K562 (cell line): ENCODE data around the gene ZNF189. TPM values are rescaled to one million over a fixed set of nuclear protein-coding genes. Genes with fewer than 3 reads are reported as not detected.

Source experiments
- ATAC-seq: fragments of 200-7000 bp; cut with Tn5 transposase; 3 replicates; pipeline ENCODE4 v1.9.1; 2020; ENCODE audit warnings: moderate library complexity
- BruUV-seq: library from RNA; stranded (reverse); fragments of 400-500 nt; replicated peaks from 2 replicates; lab custom pipeline; 2021; lab: Mats Ljungman, UMichigan
- CTCF ChIA-PET: fragments of 300-600 bp; formaldehyde crosslinking; extraction: SDS; loops from one replicate; lab custom pipeline; 2021; ENCODE audit warnings: low intra/inter-chr PET ratio; lab: Yijun Ruan, JAX
- POLR2A ChIA-PET: fragments of 300-600, 350-650 bp; sonication (Branson Sonifier 250); formaldehyde crosslinking; extraction: SDS; loops from one replicate; lab custom pipeline; 2021; ENCODE audit warnings: antibody characterized with exemption, inconsistent platforms; lab: Yijun Ruan, JAX
- DNase-seq, 4 experiments: peaks; one replicate each; pipeline versions ENCODE4 v3.0.0 to v3.0.0-alpha.2; 2011 to 2018; ENCODE audit warnings: low spot score in 3 of 4, mixed read lengths in 3 of 4; ENCODE audit errors: extremely low read depth in 1 of 4
- FAIRE-seq: peaks from 2 replicates; lab custom pipeline; 2011; peaks lifted over from hg19 to GRCh38; lab: Jason Lieb, UNC
- H2AFZ ChIP-seq: 2 replicates; pipeline ENCODE4 v1.6.0; 2011; ENCODE audit warnings: low read depth, low read length, control low read depth, inconsistent platforms
- H3K27ac ChIP-seq: fragments of 200-600 bp; 3 replicates; pipeline ENCODE4 v1.8.0; 2011; ENCODE audit warnings: low read depth, mild to moderate bottlenecking, control low read depth, inconsistent platforms, low read length, moderate library complexity, mixed read lengths; ENCODE audit errors: extremely low read depth
- H3K27me3 ChIP-seq, 2 experiments: fragments of 300-600 bp in 1 of 2; 2 replicates in 1 of 2; 3 replicates in 1 of 2; pipeline versions ENCODE4 v1.6.0 to v1.8.0; 2011; ENCODE audit warnings: inconsistent platforms in 2 of 2, low read length in 2 of 2, mild to moderate bottlenecking in 1 of 2, mixed read lengths in 1 of 2, moderate library complexity in 1 of 2; ENCODE audit not compliant: control insufficient read depth in 2 of 2, insufficient read depth in 2 of 2
- H3K36me3 ChIP-seq: fragments of 300-600 bp; 3 replicates; pipeline ENCODE4 v1.8.0; 2011; ENCODE audit warnings: mild to moderate bottlenecking, low read length, inconsistent platforms; ENCODE audit not compliant: control insufficient read depth, insufficient read depth
- H3K4me1 ChIP-seq, 2 experiments: fragments of 200-600 bp in 1 of 2; replicated peaks in 1 of 2; 2 replicates in 1 of 2; 3 replicates in 1 of 2; pipeline versions ENCODE4 v1.5.1 to v1.8.0; 2011; ENCODE audit warnings: inconsistent platforms in 2 of 2, low read length in 2 of 2, mild to moderate bottlenecking in 1 of 2, mixed read lengths in 1 of 2, moderate library complexity in 1 of 2; ENCODE audit not compliant: control insufficient read depth in 2 of 2, insufficient read depth in 2 of 2
- H3K4me2 ChIP-seq: 2 replicates; pipeline ENCODE4 v1.6.1; 2011; ENCODE audit warnings: low read length, control low read depth, inconsistent platforms, mixed read lengths; ENCODE audit not compliant: insufficient read depth
- H3K4me3 ChIP-seq: fragments of 200-600 bp; sonication (generic), shearing (Covaris generic); 2 replicates; pipeline ENCODE4 v1.5.1; 2016; ENCODE audit warnings: control low read depth, inconsistent platforms
- H3K79me2 ChIP-seq: fragments of 200-600 bp; 3 replicates; pipeline ENCODE4 v1.8.0; 2011; ENCODE audit warnings: low read length, inconsistent platforms; ENCODE audit not compliant: control insufficient read depth, insufficient read depth
- H3K9ac ChIP-seq, 2 experiments: 2 replicates each; pipeline versions ENCODE4 v1.6.0 to v1.6.1; 2011; ENCODE audit warnings: low read depth in 2 of 2, low read length in 2 of 2, control low read depth in 1 of 2, inconsistent platforms in 1 of 2, mild to moderate bottlenecking in 1 of 2, mixed read lengths in 1 of 2; ENCODE audit not compliant: insufficient read depth in 1 of 2
- H3K9me1 ChIP-seq: one replicate; pipeline ENCODE4 v1.6.0; 2011; ENCODE audit warnings: inconsistent platforms, mild to moderate bottlenecking, low read length, moderate library complexity; ENCODE audit not compliant: control insufficient read depth, insufficient read depth
- H3K9me3 ChIP-seq: replicated peaks from 2 replicates; pipeline ENCODE4 v1.5.1; 2011; ENCODE audit warnings: low read depth, low read length, inconsistent platforms; ENCODE audit not compliant: control insufficient read depth, insufficient read depth
- H4K20me1 ChIP-seq: replicated peaks from 2 replicates; pipeline ENCODE4 v1.6.1; 2011; ENCODE audit warnings: low read length, inconsistent platforms, mixed read lengths; ENCODE audit not compliant: control insufficient read depth, insufficient read depth
- CBFA2T3 ChIP-seq: fragments of 450-650 bp; IDR thresholded peaks from 2 replicates; pipeline ENCODE4 v1.6.1; 2017
- CBX5 ChIP-seq: IDR thresholded peaks from 2 replicates; pipeline ENCODE4 v1.6.1; 2014; ENCODE audit warnings: low read depth, borderline replicate concordance
- E2F3 ChIP-seq: fragments of 250-450 bp; sonication (Bioruptor Pico); IDR thresholded peaks from 2 replicates; pipeline ENCODE4 v1.4.0; 2020; ENCODE audit warnings: mild to moderate bottlenecking
- IFI16 ChIP-seq: fragments of 250-450 bp; sonication (Bioruptor Pico); IDR thresholded peaks from 2 replicates; pipeline ENCODE4 v2.1.2; 2022; ENCODE audit warnings: mild to moderate bottlenecking, inconsistent platforms
- JUND ChIP-seq, 2 experiments: IDR thresholded peaks; 2 replicates in 1 of 2; 3 replicates in 1 of 2; pipeline ENCODE4 v1.6.1; 2011; ENCODE audit warnings: borderline replicate concordance in 2 of 2, low read depth in 2 of 2, low read length in 2 of 2, improper control_type of control experiment in 1 of 2, missing biosample characterization in 1 of 2, missing genetic modification characterization in 1 of 2, missing genetic modification reagents in 1 of 2
- L3MBTL2 ChIP-seq: fragments of 450-650 bp; IDR thresholded peaks from 2 replicates; pipeline ENCODE4 v1.6.1; 2016; ENCODE audit warnings: mild to moderate bottlenecking, moderate library complexity
- MBD2 ChIP-seq: sonication (generic); IDR thresholded peaks from 2 replicates; pipeline ENCODE4 v1.6.1; 2016; ENCODE audit warnings: low read depth, borderline replicate concordance
- NBN ChIP-seq: fragments of 450-650 bp; IDR thresholded peaks from 2 replicates; pipeline ENCODE4 v1.6.1; 2016; ENCODE audit warnings: low read depth, mild to moderate bottlenecking
- NELFE ChIP-seq: IDR thresholded peaks from 2 replicates; pipeline ENCODE4 v1.6.1; 2011; ENCODE audit warnings: mild to moderate bottlenecking; ENCODE audit not compliant: insufficient read depth, insufficient read length
- NFE2L1 ChIP-seq: fragments of 450-650 bp; IDR thresholded peaks from 2 replicates; pipeline ENCODE4 v1.6.1; 2016; ENCODE audit warnings: missing genetic modification characterization, low read depth, mild to moderate bottlenecking, missing compliant biosample characterization, moderate library complexity, borderline replicate concordance
- RBFOX2 ChIP-seq: fragments of 200-400 bp; formaldehyde crosslinking; IDR thresholded peaks from 2 replicates; pipeline ENCODE4 v1.6.1; 2017; ENCODE audit warnings: low read depth, mild to moderate bottlenecking, low read length, moderate library complexity
- RNF219 ChIP-seq: fragments of 250-450 bp; sonication (Bioruptor Pico); IDR thresholded peaks from 2 replicates; pipeline ENCODE4 v1.5.0; 2022; ENCODE audit warnings: mild to moderate bottlenecking
- SP1 ChIP-seq: sonication (generic); formaldehyde crosslinking; IDR thresholded peaks from 2 replicates; pipeline ENCODE4 v1.8.1; 2022; ENCODE audit warnings: mild to moderate bottlenecking, missing genetic modification reagents
- ZBTB17 ChIP-seq: fragments of 450-650 bp; formaldehyde crosslinking; IDR thresholded peaks from 2 replicates; pipeline ENCODE4 v1.4.0; 2020; ENCODE audit warnings: mild to moderate bottlenecking
- ZNF184 ChIP-seq: sonication (generic); formaldehyde crosslinking; IDR thresholded peaks from 2 replicates; pipeline ENCODE4 v1.5.0; 2020; ENCODE audit warnings: missing genetic modification reagents
- ZNF347 ChIP-seq: fragments of 450-650 bp; formaldehyde crosslinking; IDR thresholded peaks from 2 replicates; pipeline ENCODE4 v1.4.0; 2020; ENCODE audit warnings: low read depth, mild to moderate bottlenecking, moderate library complexity
- ZNF586 ChIP-seq: fragments of 450-650 bp; formaldehyde crosslinking; conservative IDR thresholded peaks from 2 replicates; pipeline ENCODE4 v1.4.0; 2020; ENCODE audit warnings: mild to moderate bottlenecking, moderate library complexity
- WGBS: fragments of 100-300 bp; shearing (Covaris generic); methylation state at CpG from one replicate; pipeline ENCODE4 v1.1.6; 2016; ENCODE audit warnings: low coverage, mixed read lengths; ENCODE audit not compliant: insufficient coverage; ENCODE audit errors: missing lambda C conversion rate; 5-methylcytosine and 5-hydroxymethylcytosine counted together
- in situ Hi-C: fragments of 300-500 bp; cut with MboI; formaldehyde crosslinking; loops from 4 replicates; pipeline ENCODE4 v1.15.0; 2018; ENCODE audit warnings: inconsistent platforms, mixed read lengths
- intact Hi-C: fragments of 100-400 bp; cut with micrococcal nuclease; formaldehyde crosslinking; loops from 2 replicates; pipeline ENCODE4 v1.14.2; 2022
- polyA plus RNA-seq, 8 experiments: library from polyadenylated mRNA; depleted of rRNA in 4 of 8; stranded (reverse) in 5 of 8; unstranded in 3 of 8; fragments of >200 nt; fragmentation: Nextera tagmentation in 2 of 8; fragmentation: Illumina TruSeq in 1 of 8; extraction: Ambion mirVana in 2 of 8; extraction: Trizol in 1 of 8; gene quantifications; 2 replicates each; pipeline versions ENCODE4 v1.2.1 to v1.2.3, GENCODE V29; 2011 to 2014; ENCODE audit warnings: inconsistent platforms in 1 of 8, missing spikeins in 1 of 8
- total RNA-seq, 7 experiments: library from RNA; depleted of rRNA in 6 of 7; stranded (reverse); fragments of >200 nt in 6 of 7; fragmentation: Illumina TruSeq in 2 of 7; extraction: Trizol in 2 of 7; gene quantifications; 2 replicates each; pipeline versions ENCODE4 v1.2.1 to v1.2.3, GENCODE V29; 2011 to 2021; ENCODE audit warnings: low replicate concordance in 1 of 7

ZNF189 gene
- total and polyA plus RNA-seq, 9 of the 15 experiments (the other 6 are each of a cell fraction or from before 2014, with no cell fraction given) = 2.4 to 15.3 (median 6.4) TPM

DNA sequence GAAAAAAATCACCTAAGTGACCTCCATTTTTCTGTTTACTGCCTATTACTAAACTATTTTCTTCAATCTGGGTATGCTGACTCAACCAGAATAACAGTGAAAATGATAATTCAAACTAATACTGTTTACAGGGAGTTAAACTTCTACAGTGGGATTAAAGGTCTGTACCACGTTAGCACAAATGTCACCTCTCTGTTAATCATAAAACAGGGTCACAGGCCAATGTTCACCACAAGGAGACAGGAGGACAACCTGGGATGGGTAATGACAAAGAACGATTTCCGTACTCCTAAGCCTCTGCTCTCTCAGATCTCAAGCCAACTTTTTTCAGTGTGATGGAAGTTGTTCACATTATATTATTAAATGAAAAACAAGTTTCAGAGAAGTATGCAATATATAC is 34.6 kb downstream of the ZNF189 start:
- H4K20me1 ChIP-seq = no peaks in the 10 kb centered on the region
- H3K36me3 ChIP-seq = no peaks in the 10 kb centered on the region
- 3% methylated on average over 3 of the region's 3 CpGs for WGBS
- in situ Hi-C loops (no loop called here), intact Hi-C loops (no loop called here)
- ATAC-seq = no peak
- H3K4me3 ChIP-seq = no peak overlapping the region
- no peak overlapping the region for H3K9ac ChIP-seq
- no TSS peak for BruUV-seq
- H3K79me2 ChIP-seq = no peaks in the 10 kb centered on the region
- no peak overlapping the region for H2AFZ ChIP-seq
- DNase-seq = no peak
- no peaks in the 10 kb centered on the region for H3K9me3 ChIP-seq
- ChIA-PET POLR2A (no interaction called here), CTCF (no interaction called here)
- no peak for TF ChIP-seq NFE2L1
- TF ChIP-seq ZNF586 (CRISPR knock-in tag) = no peak
- TF ChIP-seq SP1 (CRISPR knock-in tag) = no peak
- no peak for TF ChIP-seq ZBTB17 (CRISPR knock-in tag)
- TF ChIP-seq CBX5 = no peak
- no peak for TF ChIP-seq E2F3 (CRISPR knock-in tag)
- no peak for TF ChIP-seq NELFE
- TF ChIP-seq RNF219 = no peak
- no peak for TF ChIP-seq RBFOX2
- no peak for TF ChIP-seq JUND (IDR thresholded peaks at IDR 0.05; ENCODE audit: borderline replicate concordance, low read depth, low read length)
- no peak for TF ChIP-seq JUND (tag; IDR thresholded peaks at IDR 0.05; ENCODE audit: borderline replicate concordance, low read depth, low read length)
- no peak for TF ChIP-seq ZNF347
- TF ChIP-seq L3MBTL2 = no peak
- no peak for TF ChIP-seq NBN
- no peak for TF ChIP-seq MBD2
- no peak for TF ChIP-seq CBFA2T3
- TF ChIP-seq IFI16 (CRISPR knock-in tag) = no peak
- no peak for TF ChIP-seq ZNF184 (CRISPR knock-in tag)
- no peaks in the 10 kb centered on the region for H3K4me1 ChIP-seq
- H3K27me3 ChIP-seq = peaks cover 6 to 19% of the 10 kb centered on the region in 2 experiments; a peak in 4 of 5 replicates
- no peak for FAIRE-seq
- H3K27ac ChIP-seq = no peak overlapping the region
- no peaks in the 10 kb centered on the region for H3K9me1 ChIP-seq
- H3K4me2 ChIP-seq = no peak overlapping the region
